Immature natural killer cell (primary cell): ENCODE results near the gene IPO9. TPM values are rescaled to one million over a fixed set of nuclear protein-coding genes. Genes with fewer than 3 reads are reported as not detected.

Experiments
- DNase-seq, 3 donors: peaks; one replicate each; pipeline ENCODE4 v3.0.0; 2022; ENCODE audit warnings: mixed read lengths in 1 of 3
- H3K27ac Mint-ChIP-seq, 6 donors: one replicate each; pipeline ENCODE4 v1.8.0; 2020; ENCODE audit warnings: mixed read lengths in 6 of 6, mild to moderate bottlenecking in 5 of 6, inconsistent platforms in 4 of 6, moderate library complexity in 3 of 6
- H3K27me3 Mint-ChIP-seq, 3 donors: one replicate each; pipeline ENCODE4 v1.8.0; 2020 to 2021; ENCODE audit warnings: low read depth in 3 of 3, mild to moderate bottlenecking in 3 of 3, mixed read lengths in 3 of 3, moderate library complexity in 3 of 3, inconsistent platforms in 1 of 3
- H3K36me3 Mint-ChIP-seq, 3 donors: one replicate each; pipeline ENCODE4 v1.8.0; 2020; ENCODE audit warnings: mixed read lengths in 3 of 3, inconsistent platforms in 2 of 3, mild to moderate bottlenecking in 2 of 3
- H3K4me1 Mint-ChIP-seq, 2 donors: one replicate each; pipeline ENCODE4 v1.8.0; 2020; ENCODE audit warnings: inconsistent platforms in 2 of 2, mild to moderate bottlenecking in 2 of 2, mixed read lengths in 2 of 2, moderate library complexity in 1 of 2
- H3K4me3 Mint-ChIP-seq, 5 donors: one replicate each; pipeline ENCODE4 v1.8.0; 2020; ENCODE audit warnings: mild to moderate bottlenecking in 5 of 5, mixed read lengths in 5 of 5, inconsistent platforms in 3 of 5, moderate library complexity in 3 of 5
- H3K9me3 Mint-ChIP-seq, 6 donors: one replicate each; pipeline ENCODE4 v1.8.0; 2020; ENCODE audit warnings: mild to moderate bottlenecking in 6 of 6, mixed read lengths in 6 of 6, inconsistent platforms in 4 of 6, moderate library complexity in 3 of 6
- polyA plus RNA-seq, 3 donors: library from polyadenylated mRNA; unstranded; fragments of 300-500 nt; fragmentation: Illumina TruSeq; gene quantifications; one replicate each; pipeline ENCODE4 v1.2.3, GENCODE V29; 2021

The IPO9 gene
- polyA plus RNA-seq, 3 donors from 2014 or later: 4.9 to 31.5 (median 16.3) TPM

DNA sequence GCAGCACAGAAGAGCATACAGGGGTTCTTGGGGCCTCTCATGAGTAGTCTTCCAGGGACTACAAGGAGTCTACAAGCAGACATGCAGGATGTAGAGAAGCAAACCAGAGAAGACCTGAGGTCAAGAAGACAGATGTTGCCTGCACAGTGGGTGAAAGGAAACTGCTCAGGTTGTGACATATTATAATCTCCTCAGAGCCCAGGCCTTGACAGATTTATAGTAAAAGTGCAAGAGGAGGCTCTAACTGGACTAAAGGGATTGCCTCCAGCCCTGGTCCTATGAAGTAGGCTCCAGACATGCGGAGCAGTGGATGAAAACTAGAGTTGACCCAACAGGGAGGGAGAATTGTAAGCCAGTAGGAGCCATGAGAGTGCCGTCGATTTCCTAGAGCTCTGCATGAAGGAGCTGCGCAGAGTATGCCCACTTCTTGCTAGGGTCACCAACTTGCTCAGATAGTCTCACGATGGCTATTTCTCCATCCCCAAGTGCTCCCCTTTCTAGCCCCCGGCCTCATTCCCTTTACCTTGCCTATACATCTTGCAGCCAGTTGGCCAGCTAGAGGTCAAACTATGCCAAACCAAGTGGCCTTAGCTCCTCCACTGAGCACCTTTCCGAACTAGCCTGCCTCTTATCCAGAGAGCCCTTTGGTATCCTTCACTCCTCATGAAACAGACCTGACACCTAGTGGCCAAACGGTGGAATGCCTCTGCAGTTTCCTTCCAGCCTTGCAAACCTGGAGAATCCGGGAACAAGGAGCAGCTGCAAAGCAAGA lies 36.2 kb upstream of the IPO9 start:
- DNase-seq: peak; percentile 7 to 26 (median 19)
- Mint-ChIP-seq H3K4me1 (no peaks in the 10 kb centered on the region), H3K36me3 (no peaks in the 10 kb centered on the region), H3K27me3 (peaks cover 0 to 1% (median 1%) of the 10 kb centered on the region in 3 donors), H3K27ac (no peak overlapping the region), H3K9me3 (no peaks in the 10 kb centered on the region), H3K4me3 (no peak overlapping the region)

DNA sequence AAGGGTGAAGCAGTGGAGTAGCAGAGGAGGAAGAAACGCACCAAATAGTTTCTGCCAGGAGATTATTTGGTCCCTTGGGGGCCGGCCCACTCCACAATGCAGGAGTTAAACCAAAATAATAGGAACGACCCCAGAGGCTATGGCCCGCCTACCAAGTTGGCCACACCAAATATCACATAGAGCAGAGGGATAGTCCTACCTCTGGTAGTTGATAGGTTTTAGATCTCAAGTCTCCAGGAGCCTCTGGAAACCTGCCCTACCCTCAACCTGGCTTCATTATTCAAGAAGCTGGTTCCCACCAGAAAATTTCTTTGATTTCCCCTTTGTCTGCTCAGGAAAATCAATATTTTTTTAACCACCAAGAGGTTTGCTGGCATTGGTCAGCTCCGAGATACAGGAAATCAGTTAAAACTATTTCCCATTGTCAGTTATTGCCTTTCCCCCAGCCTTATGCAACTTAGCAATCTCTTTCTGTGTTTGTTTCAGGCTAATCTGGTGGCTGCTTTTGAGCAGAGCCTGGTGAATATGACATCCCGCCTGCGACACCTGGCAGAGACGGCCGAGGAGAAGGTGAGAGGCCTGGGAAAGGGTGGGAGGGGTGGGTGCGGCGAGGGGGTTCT lies 35.5 kb upstream of the IPO9 start:
- Mint-ChIP-seq H3K4me1 (no peaks in the 10 kb centered on the region), H3K27me3 (peaks cover 0 to 1% (median 1%) of the 10 kb centered on the region in 3 donors), H3K27ac (no peak overlapping the region), H3K4me3 (no peak overlapping the region), H3K9me3 (no peaks in the 10 kb centered on the region), H3K36me3 (no peaks in the 10 kb centered on the region)
- no peak for DNase-seq

DNA sequence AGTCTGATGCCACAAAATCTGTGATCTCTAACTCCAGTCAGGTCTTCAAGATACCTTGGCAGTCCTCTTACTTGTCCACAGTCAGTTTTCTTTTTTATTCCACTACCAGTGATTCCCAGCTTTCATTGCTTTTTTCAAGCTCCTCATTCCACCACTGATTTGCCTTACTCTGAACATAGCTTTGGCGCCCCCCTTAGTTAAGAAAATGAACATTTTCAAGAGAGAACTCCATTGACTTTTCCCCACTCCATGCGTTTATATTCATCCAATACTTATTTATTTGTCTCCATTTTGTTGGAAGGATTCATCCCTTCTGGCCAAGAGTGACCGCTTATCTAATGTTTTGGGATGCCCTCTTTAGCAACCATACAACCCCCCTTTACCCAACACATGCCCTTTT lies 33.9 kb upstream of the IPO9 start:
- Mint-ChIP-seq H3K27ac (no peak overlapping the region), H3K9me3 (no peaks in the 10 kb centered on the region), H3K36me3 (no peaks in the 10 kb centered on the region), H3K4me3 (no peak overlapping the region), H3K4me1 (no peaks in the 10 kb centered on the region), H3K27me3 (peaks cover 1 to 3% (median 2%) of the 10 kb centered on the region in 3 donors)
- no peak for DNase-seq

DNA sequence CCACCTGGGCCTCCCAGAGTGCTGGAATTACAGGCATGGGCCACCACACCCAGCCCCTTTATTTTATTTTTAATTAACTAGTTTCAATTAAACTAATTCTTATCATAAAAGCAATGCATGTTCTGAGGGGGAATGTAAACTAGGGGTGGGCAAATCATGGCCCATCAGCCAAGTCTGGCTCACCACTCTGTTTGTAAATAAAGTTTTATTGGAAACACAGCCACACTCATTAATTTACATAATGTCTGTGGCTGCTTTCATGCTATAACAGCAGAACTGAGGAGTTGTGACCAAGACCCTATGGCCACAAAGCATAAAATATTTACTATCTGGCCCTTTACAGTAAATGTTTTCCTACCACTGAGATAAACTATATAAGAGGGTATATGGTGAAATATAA lies 28.7 kb upstream of the IPO9 start:
- no peaks in the 10 kb centered on the region for H3K36me3 Mint-ChIP-seq
- H3K4me3 Mint-ChIP-seq: no peak overlapping the region

DNA sequence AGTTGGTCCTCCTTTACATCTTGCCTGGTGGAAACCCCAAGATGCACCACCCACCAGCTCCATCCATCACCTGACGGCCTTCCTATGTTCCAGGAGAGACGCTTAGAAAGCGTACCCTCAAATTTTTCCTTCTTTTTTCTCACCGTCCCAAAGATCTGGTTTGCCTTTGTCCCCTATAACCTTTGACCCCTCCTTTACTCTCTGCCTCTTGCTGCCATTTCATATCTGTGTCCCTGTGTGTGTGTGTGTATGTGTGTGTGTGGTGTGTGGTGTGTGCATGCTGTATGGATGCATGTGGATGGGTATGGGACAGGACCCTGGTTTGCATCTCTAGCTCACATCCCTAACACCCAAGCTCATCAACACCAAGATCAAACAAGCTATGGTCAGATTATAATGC lies 22.2 kb upstream of the IPO9 start:
- DNase-seq: no peak
- Mint-ChIP-seq H3K9me3 (no peaks in the 10 kb centered on the region), H3K36me3 (no peaks in the 10 kb centered on the region)

More for the DNA sequence above, 28.7 kb upstream of the IPO9 start:
- no peak overlapping the region for H3K27ac Mint-ChIP-seq
- no peaks in the 10 kb centered on the region for H3K9me3 Mint-ChIP-seq
- H3K27me3 Mint-ChIP-seq: peaks cover 0 to 4% (median 2%) of the 10 kb centered on the region in 3 donors
- no peaks in the 10 kb centered on the region for H3K4me1 Mint-ChIP-seq
- no peak for DNase-seq

DNA sequence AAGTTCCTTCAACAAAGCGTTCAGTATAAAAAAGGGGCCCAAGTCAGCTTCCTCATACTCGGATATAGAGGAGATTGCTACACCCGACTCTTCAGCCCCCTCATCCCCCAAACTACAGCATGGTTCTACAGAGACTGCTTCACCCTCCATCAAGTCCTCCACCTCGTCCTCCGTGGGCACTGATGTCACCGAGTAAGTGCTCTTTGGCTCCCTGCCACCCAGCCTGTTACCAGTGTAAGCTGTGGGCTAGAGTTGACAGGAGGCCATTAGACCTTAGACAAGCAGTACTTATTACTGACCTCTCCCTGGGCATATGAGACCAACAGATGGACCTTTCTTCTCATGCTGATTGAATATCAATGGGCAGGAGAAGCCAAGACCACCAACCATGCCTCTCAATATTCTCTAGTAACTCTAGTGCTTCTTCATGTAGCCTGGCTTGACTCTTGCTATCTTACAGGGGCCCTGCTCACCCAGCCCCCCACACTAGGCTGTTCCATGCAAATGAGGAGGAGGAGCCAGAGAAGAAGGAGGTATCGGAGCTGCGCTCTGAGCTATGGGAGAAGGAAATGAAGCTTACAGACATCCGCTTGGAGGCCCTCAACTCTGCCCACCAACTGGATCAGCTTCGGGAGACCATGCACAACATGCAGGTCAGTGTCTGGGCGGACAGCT lies 20.9 kb upstream of the IPO9 start:
- Mint-ChIP-seq H3K4me1 (no peaks in the 10 kb centered on the region), H3K4me3 (no peak overlapping the region), H3K27ac (no peak overlapping the region), H3K9me3 (no peaks in the 10 kb centered on the region), H3K27me3 (peaks cover 0 to 1% (median 0%) of the 10 kb centered on the region in 3 donors), H3K36me3 (no peaks in the 10 kb centered on the region)
- DNase-seq: no peak

More for the DNA sequence above, 22.2 kb upstream of the IPO9 start:
- peak overlapping the region in 1 of 6 donors; percentile 6 for H3K27ac Mint-ChIP-seq
- peaks cover 0 to 1% (median 0%) of the 10 kb centered on the region in 3 donors for H3K27me3 Mint-ChIP-seq
- no peak overlapping the region for H3K4me3 Mint-ChIP-seq
- H3K4me1 Mint-ChIP-seq: no peaks in the 10 kb centered on the region

DNA sequence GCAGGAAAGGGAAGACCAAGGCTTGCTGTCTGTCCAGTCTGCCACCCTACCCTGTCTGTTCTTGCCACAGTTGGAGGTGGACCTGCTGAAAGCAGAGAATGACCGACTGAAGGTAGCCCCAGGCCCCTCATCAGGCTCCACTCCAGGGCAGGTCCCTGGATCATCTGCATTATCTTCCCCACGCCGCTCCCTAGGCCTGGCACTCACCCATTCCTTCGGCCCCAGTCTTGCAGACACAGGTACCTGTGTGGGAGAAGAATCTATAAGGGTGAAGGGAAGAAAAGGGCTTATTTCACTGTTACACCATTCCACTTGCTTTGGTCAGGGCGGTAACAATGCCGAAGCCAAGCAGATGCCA lies 20.3 kb upstream of the IPO9 start:
- H3K27ac Mint-ChIP-seq: no peak overlapping the region
- peaks cover 0 to 1% (median 0%) of the 10 kb centered on the region in 3 donors for H3K27me3 Mint-ChIP-seq
- H3K4me1 Mint-ChIP-seq: no peaks in the 10 kb centered on the region
- no peak for DNase-seq
- no peaks in the 10 kb centered on the region for H3K9me3 Mint-ChIP-seq
- no peaks in the 10 kb centered on the region for H3K36me3 Mint-ChIP-seq
- H3K4me3 Mint-ChIP-seq: no peak overlapping the region

DNA sequence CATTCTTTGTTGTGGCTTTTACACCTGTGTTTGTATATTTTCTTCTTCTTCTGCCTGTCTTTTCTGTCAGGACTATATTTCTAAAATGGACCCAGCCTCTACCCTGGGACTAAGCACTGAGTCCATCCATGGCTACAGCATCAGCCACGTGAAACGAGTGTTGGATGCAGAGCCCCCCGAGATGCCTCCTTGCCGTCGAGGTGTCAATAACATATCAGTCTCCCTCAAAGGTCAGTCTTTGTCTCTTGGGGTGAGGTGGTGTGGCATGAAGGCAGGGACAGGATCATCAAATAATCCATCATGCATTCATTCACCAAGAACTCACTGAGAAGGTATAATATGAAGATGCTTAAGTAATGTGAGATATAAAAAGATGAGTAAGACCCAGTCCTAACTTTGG lies 19.1 kb upstream of the IPO9 start:
- Mint-ChIP-seq H3K27ac (no peak overlapping the region), H3K27me3 (peaks cover 0 to 1% (median 0%) of the 10 kb centered on the region in 3 donors), H3K36me3 (no peaks in the 10 kb centered on the region), H3K9me3 (no peaks in the 10 kb centered on the region), H3K4me3 (no peak overlapping the region), H3K4me1 (no peaks in the 10 kb centered on the region)
- no peak for DNase-seq

DNA sequence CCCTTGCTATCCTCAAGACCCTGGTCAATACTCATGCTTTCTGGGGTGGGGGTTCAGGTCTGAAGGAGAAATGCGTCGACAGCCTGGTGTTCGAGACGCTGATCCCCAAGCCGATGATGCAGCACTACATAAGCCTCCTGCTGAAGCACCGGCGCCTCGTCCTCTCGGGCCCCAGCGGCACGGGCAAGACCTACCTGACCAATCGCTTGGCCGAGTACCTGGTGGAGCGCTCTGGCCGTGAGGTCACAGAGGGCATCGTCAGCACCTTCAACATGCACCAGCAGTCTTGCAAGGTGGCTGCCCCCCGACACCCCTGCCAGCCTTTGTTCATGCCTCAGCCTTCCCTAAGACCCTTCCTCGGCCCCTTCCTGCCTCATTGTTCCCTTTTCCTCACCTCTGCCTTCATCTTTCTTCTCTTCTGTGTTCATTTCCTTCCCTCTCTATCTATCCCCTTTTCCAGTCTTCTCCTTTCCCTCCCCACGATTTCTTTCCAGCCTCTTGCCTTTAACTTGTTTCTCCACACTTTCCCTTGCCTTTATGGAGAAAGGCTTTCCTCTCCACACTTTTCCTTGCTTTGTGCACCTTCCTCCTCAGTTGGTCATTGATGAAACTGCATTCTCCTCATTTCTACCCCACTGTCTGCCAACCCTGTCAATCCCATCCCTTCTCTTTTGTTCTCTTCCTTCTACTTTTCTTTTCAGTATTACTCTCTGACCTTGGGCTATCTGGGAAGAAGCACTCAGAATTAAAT lies 18.3 kb upstream of the IPO9 start:
- DNase-seq: no peak
- no peaks in the 10 kb centered on the region for H3K36me3 Mint-ChIP-seq
- H3K9me3 Mint-ChIP-seq: no peaks in the 10 kb centered on the region
- no peaks in the 10 kb centered on the region for H3K4me1 Mint-ChIP-seq
- H3K27ac Mint-ChIP-seq: no peak overlapping the region
- H3K4me3 Mint-ChIP-seq: no peak overlapping the region
- H3K27me3 Mint-ChIP-seq: peaks cover 0 to 2% (median 0%) of the 10 kb centered on the region in 3 donors

DNA sequence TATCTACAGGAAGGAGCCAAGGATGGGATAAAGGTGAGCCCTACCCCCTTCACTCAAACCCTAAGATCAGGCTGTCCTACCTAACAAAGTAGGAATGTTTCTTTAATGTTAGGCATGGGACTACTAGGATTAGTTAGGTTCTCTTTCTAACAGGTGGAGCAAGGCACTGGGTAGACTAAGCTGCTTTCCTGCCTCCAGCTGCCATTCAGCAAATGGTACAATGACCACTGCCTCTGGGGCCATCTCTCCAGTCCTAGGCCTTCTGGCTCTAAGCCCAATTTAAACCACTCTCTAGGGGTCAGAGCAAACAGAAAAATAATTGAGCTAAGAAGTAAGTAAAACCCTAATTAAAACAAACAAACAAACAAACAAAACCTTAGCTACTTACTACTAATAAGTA lies 15.7 kb upstream of the IPO9 start:
- no peak for DNase-seq
- Mint-ChIP-seq H3K27me3 (peaks cover 0 to 2% (median 0%) of the 10 kb centered on the region in 3 donors), H3K27ac (no peak overlapping the region), H3K9me3 (no peaks in the 10 kb centered on the region), H3K4me1 (no peaks in the 10 kb centered on the region), H3K4me3 (no peak overlapping the region), H3K36me3 (no peaks in the 10 kb centered on the region)

DNA sequence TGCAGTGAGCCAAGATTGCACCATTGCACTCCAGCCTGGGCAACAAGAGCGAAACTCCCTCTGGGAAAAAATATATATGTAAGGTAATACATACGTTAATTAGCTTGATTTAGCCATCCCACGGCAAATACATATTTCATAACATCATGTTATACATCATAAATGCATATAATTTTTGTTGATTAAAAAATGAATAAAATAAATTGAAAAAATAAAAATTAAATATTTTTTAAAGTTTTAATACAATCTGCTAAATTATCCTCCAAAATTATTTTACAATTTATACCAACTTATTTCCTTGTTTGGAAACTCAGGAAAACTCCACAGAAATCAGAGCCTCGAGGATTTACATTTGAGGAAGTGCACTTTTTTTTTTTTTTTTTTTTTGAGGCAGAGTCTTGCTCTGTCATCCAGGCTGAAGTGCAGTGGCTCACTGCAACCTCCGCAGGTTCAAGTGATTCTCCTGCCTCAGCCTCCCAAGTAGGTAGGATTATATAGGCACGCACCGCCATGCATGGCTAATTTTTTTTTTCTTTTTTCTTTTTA lies 12.6 kb upstream of the IPO9 start:
- Mint-ChIP-seq H3K27ac (no peak overlapping the region), H3K36me3 (no peaks in the 10 kb centered on the region), H3K9me3 (no peaks in the 10 kb centered on the region), H3K27me3 (peaks cover 0 to 3% (median 2%) of the 10 kb centered on the region in 3 donors), H3K4me1 (no peaks in the 10 kb centered on the region), H3K4me3 (no peak overlapping the region)
- no peak for DNase-seq

DNA sequence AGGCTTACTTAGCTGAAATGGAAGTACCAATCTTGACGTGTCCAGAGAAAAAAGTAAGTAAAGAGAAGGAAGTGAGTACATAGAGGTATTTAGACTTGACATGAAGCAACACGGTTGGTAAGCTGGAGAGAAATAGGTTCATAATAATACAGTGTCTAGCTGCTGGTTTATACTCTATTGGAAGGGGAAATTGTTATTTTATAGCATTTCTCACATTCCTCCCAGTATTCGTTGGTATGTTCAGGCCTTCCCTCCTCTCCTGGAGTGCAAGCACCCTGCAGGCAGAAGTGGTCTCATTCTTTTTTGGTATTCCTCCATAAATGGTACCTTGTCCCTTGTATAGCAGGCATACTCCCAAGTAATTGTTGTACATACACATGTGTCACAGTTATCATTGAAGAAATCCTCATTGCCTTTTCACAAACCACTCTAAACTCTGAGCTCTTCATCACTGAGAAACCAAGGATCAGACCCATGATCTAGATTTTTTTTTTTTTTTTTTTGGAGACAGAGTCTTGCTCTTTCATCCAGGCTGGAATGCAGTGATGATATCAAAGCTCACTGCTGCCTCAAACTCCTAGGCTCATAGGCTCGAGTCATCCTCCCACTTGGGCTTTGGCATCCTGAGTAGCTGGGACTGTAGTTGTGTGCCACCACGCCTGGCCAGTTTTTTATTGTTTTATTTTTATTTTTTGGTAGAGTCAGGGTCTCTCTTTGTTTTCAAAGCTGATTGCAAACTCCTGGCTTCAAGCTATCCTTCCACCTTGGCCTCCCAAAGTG lies 9.8 kb upstream of the IPO9 start:
- H3K4me1 Mint-ChIP-seq: no peaks in the 10 kb centered on the region
- no peaks in the 10 kb centered on the region for H3K36me3 Mint-ChIP-seq
- no peak overlapping the region for H3K27ac Mint-ChIP-seq
- no peak overlapping the region for H3K4me3 Mint-ChIP-seq
- no peaks in the 10 kb centered on the region for H3K9me3 Mint-ChIP-seq
- peaks cover 0 to 3% (median 2%) of the 10 kb centered on the region in 3 donors for H3K27me3 Mint-ChIP-seq
- no peak for DNase-seq

DNA sequence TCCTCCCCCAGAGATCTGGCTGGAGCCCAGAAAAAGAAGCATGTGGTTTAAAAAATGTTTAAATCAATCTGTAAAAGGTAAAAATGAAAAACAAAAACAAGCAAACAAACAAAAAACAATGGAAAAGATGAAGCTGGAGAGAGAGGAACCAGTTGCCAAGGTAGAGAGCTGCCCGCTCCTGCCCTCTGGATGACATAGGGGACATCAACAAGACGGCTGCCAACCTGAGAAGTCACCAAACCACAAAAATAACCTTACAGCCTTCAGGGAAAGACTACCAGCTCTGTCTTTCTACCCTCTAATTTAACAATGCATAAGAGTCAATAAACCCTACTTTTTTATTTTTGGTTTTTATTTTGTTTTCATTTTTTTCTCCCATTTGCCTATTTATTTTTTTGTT lies 8.5 kb upstream of the IPO9 start:
- Mint-ChIP-seq H3K27ac (no peak overlapping the region), H3K27me3 (peaks cover 0 to 2% (median 2%) of the 10 kb centered on the region in 3 donors), H3K4me1 (no peaks in the 10 kb centered on the region), H3K9me3 (no peaks in the 10 kb centered on the region), H3K4me3 (no peak overlapping the region), H3K36me3 (no peaks in the 10 kb centered on the region)
- no peak for DNase-seq
